Adrenal gland (tissue), 12 donors: ENCODE measurements around the gene BRSK1. TPM values are rescaled to one million over a fixed set of nuclear protein-coding genes. Genes with fewer than 3 reads are reported as not detected.

Source experiments
- DNase-seq, 7 donors: peaks; one replicate each; pipeline ENCODE4 v3.0.0-alpha.2; 2019 to 2020
- H3K27ac ChIP-seq, 5 donors: fragments of 200-600 bp; sonication (generic) in 4 of 5; 1 replicate in 3 of 5; 2 replicates in 2 of 5; pipeline versions ENCODE4 v1.5.1 to v1.8.0; 2016 to 2020; ENCODE audit warnings: mild to moderate bottlenecking in 1 of 5
- H3K27me3 ChIP-seq: fragments of 200-600 bp; 2 replicates; pipeline ENCODE4 v1.8.0; 2021
- H3K36me3 ChIP-seq, 2 donors: fragments of 200-600 bp; replicated peaks in 1 of 2; 1 replicate in 1 of 2; 2 replicates in 1 of 2; pipeline versions ENCODE4 v1.5.1 to v1.8.0; 2018 to 2022
- H3K4me1 ChIP-seq, 2 donors: fragments of 200-600 bp; replicated peaks in 1 of 2; 1 replicate in 1 of 2; 2 replicates in 1 of 2; pipeline versions ENCODE4 v1.5.1 to v1.8.0; 2018 to 2021
- H3K4me3 ChIP-seq, 4 donors: fragments of 200-600 bp; sonication (generic) in 3 of 4; one replicate each; pipeline ENCODE4 v1.5.1; 2016 to 2018
- H3K9me3 ChIP-seq, 3 donors: fragments of 200-600 bp; sonication (generic) in 1 of 3; replicated peaks in 1 of 3; 1 replicate in 2 of 3; 2 replicates in 1 of 3; pipeline versions ENCODE4 v1.5.1 to v1.8.0; 2016 to 2021
- POLR2A ChIP-seq, 2 donors: fragments of 450-650 bp; IDR thresholded peaks; one replicate each; pipeline ENCODE4 v1.6.1; 2017; ENCODE audit warnings: antibody characterized with exemption in 2 of 2, mild to moderate bottlenecking in 2 of 2, moderate library complexity in 1 of 2
- WGBS, 4 donors: extraction: QIAGEN DNeasy Blood & Tissue Kit in 2 of 4; methylation state at CpG; one replicate each; pipeline versions ENCODE4 v1.1.5 to v1.1.7; 2013 to 2017; 5-methylcytosine and 5-hydroxymethylcytosine counted together
- intact Hi-C, 2 donors: fragments of 100-400 bp; cut with DNase I; formaldehyde crosslinking; loops; one replicate each; pipeline versions ENCODE4 v1.14.1 to v1.15.0; 2022 to 2023
- polyA plus RNA-seq, 3 donors: library from polyadenylated mRNA; stranded (reverse); fragments of 200-250 nt in 2 of 3; fragments of 350-450 nt in 1 of 3; fragmentation: Illumina TruSeq in 1 of 3; extraction: RNeasy Lipid Tissue Mini Kit (QIAGEN cat#74804) in 1 of 3; gene quantifications; one replicate each; pipeline ENCODE4 v1.2.3, GENCODE V29; 2013 to 2014
- total RNA-seq, 9 donors: library from RNA; depleted of rRNA in 4 of 9; stranded (reverse); fragments of >200 nt in 4 of 9; fragments of 120-200 nt in 1 of 9; fragmentation: NEBNext Ultra II Directional in 1 of 9; extraction: Animal tissue kit (Norgen Biotek cat#: 25700) in 1 of 9; gene quantifications; one replicate each; pipeline versions ENCODE4 v1.1.0 to v1.2.4, GENCODE V29; 2013 to 2023
- TF ChIP-seq, protein P1 (sequence below), 6 experiments: fragments of 450-650 bp in 4 of 6; fragments of 200-600 bp in 2 of 6; sonication (generic) in 1 of 6; IDR thresholded peaks; 1 replicate in 5 of 6; 2 replicates in 1 of 6; pipeline versions ENCODE4 v1.5.1 to v1.8.0; 2016 to 2021; ENCODE audit warnings: antibody characterized with exemption in 6 of 6, mild to moderate bottlenecking in 2 of 6, moderate library complexity in 1 of 6
- donor health status: healthy with polysubstance abuse.
- donor health status: Bipolar disorder and iron deficiency.
- donor health status: DM: yes; HTN: yes; CAD: no.
- donor health status: DM: no; HTN: no; CAD: no.
- donor health status: DM: no; HTN: no; CAD: no.
- donor health status: DM: yes; HTN: yes; CAD: no.

Gene BRSK1
- total and polyA plus RNA-seq, 12 donors: 2.0 to 64.3 (median 13.6) TPM

DNA sequence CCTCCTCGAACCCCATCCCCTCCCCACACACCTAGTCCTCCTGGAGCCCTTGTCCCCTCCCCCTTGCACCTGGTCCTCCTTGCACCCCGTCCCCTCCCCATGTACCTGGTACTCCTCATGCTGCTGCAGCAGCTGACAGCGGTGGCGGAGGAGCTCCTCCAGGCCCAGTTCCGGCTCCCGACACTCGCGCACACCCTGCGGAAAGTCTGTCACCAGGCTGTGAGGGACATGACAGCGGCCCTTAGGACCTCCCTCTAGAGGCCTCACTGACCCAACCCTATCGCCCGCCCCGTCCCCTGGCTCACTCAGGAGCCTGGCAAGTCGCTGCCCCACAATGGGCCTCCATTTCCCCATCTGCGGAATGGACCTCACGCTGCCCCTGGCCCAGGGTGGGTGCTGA lies 18.6 kb upstream of the BRSK1 start:
- no peak for TF ChIP-seq POLR2A (IDR thresholded peaks at IDR 0.05)
- TF ChIP-seq, protein P1, sequence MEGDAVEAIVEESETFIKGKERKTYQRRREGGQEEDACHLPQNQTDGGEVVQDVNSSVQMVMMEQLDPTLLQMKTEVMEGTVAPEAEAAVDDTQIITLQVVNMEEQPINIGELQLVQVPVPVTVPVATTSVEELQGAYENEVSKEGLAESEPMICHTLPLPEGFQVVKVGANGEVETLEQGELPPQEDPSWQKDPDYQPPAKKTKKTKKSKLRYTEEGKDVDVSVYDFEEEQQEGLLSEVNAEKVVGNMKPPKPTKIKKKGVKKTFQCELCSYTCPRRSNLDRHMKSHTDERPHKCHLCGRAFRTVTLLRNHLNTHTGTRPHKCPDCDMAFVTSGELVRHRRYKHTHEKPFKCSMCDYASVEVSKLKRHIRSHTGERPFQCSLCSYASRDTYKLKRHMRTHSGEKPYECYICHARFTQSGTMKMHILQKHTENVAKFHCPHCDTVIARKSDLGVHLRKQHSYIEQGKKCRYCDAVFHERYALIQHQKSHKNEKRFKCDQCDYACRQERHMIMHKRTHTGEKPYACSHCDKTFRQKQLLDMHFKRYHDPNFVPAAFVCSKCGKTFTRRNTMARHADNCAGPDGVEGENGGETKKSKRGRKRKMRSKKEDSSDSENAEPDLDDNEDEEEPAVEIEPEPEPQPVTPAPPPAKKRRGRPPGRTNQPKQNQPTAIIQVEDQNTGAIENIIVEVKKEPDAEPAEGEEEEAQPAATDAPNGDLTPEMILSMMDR (IDR thresholded peaks at IDR 0.05): no peak
- H3K9me3 ChIP-seq: no peaks in the 10 kb centered on the region
- H3K36me3 ChIP-seq: no peaks in the 10 kb centered on the region
- no peak overlapping the region for H3K4me3 ChIP-seq
- H3K4me1 ChIP-seq: peaks cover 0 to 1% of the 10 kb centered on the region in 2 donors
- no peak overlapping the region for H3K27ac ChIP-seq
- WGBS, 4 donors: 89 to 95% (median 92%) methylated on average over 9 to 16 of the region's 16 CpGs
- no peaks in the 10 kb centered on the region for H3K27me3 ChIP-seq
- DNase-seq: no peak
- intact Hi-C loops: no loop called here

DNA sequence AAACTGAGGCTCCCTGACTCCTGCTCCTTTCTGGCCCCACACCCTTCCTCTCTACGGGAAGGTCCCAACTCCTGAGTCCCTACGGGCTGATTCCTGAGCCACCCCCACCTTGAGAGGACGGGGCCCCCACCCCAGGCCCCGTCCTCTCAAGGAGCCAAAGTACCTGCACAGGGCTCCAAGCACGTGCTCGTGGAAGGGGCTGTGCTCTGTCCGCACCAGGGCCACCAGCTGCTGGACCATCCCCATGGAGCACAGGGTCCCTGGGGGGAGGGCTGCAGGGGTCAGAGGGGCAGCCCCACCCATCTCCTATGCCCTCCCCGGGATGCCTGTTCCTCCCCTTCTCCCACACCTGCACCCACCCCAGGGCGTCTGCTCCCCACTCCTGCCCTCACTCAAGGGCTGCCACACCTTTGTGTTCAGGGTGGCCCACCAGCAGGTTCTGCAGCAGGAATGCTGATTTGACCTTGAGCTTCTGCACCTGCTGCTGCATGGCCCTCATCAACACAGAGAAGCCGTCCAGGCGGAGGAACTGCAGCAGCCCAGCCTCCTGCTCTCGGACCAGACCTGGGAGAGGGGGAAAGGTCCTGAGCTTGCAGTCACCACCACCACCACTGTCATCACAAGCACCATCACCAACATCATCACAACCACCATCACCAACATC lies 17.9 kb upstream of the BRSK1 start:
- WGBS, 4 donors: 95 to 97% (median 96%) methylated on average over 3 to 12 of the region's 12 CpGs
- no peak for TF ChIP-seq POLR2A (IDR thresholded peaks at IDR 0.05)
- TF ChIP-seq, protein P1 (IDR thresholded peaks at IDR 0.05): no peak
- no peak overlapping the region for H3K4me3 ChIP-seq
- H3K27me3 ChIP-seq: no peaks in the 10 kb centered on the region
- DNase-seq: no peak
- H3K27ac ChIP-seq: no peak overlapping the region
- intact Hi-C loops: no loop called here
- H3K9me3 ChIP-seq: no peaks in the 10 kb centered on the region
- no peaks in the 10 kb centered on the region for H3K36me3 ChIP-seq
- H3K4me1 ChIP-seq: no peaks in the 10 kb centered on the region

DNA sequence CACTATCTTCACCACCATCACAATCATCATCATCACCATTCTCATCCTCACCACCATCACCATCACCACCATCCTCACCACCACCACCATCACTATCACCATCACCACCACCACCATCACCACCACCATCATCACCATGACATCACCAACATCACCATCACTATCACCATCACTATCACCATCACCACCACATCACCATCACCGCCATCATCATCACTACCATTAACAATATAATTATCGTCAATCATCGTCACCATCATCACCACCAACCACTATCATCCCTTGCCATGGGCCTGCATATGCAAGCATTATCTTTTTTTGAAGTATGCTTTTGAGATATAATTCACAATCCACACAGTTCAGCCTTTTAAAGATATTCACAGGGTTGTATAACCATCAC lies 17.4 kb upstream of the BRSK1 start:
- intact Hi-C loops: no loop called here
- TF ChIP-seq, protein P1 (IDR thresholded peaks at IDR 0.05): no peak
- no peak for TF ChIP-seq POLR2A (IDR thresholded peaks at IDR 0.05)
- no peak for DNase-seq
- Histone ChIP-seq H3K4me3 (no peak overlapping the region), H3K27me3 (no peaks in the 10 kb centered on the region), H3K4me1 (no peaks in the 10 kb centered on the region), H3K9me3 (no peaks in the 10 kb centered on the region), H3K36me3 (no peaks in the 10 kb centered on the region), H3K27ac (no peak overlapping the region)
- 97 to 98% (median 98%) methylated on average over 3 of the region's 3 CpGs for WGBS, 4 donors

DNA sequence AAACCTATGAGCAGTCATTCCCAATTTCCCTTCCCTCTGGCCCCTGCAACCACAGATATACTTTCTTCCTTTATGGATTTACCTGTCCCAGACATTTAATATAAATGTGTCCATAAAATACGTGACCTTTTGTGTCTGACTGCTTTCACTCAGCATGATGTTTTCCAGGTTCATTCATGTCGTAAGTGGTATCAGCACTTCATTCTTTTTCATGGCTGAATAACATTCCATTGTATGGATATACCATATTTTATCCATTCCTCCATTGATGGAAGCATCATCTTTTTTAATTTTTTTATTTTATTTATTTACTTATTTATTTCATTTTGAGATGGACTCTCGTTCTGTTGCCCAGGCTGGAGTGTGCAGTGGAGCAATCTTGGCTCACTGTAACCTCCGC lies 17.0 kb upstream of the BRSK1 start:
- Histone ChIP-seq H3K4me1 (no peaks in the 10 kb centered on the region), H3K36me3 (peaks cover 0 to 3% of the 10 kb centered on the region in 2 donors), H3K27ac (no peak overlapping the region), H3K9me3 (no peaks in the 10 kb centered on the region), H3K4me3 (no peak overlapping the region), H3K27me3 (no peaks in the 10 kb centered on the region)
- no peak for TF ChIP-seq POLR2A (IDR thresholded peaks at IDR 0.05)
- no peak for DNase-seq
- intact Hi-C loops: no loop called here
- WGBS, 4 donors: 95 to 98% (median 96%) methylated on average over 4 of the region's 4 CpGs

DNA sequence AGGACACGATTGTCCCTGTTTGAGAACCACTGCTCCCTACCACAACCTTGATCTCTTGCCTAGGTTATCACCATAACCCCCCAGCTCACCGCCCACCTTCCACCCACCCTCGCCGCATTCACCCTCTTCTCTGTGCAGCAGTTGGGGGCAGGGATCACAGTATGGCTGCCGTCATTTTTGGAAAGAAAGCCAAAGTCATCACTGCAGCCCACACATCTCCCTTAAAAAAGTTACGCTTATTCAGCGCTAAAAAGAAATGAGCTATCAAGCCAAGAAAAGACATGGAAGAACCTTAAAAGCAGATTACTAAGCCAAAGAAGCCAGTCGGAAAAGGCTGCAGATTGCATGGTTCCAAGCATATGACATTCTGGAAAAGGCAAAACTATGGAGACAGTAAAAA lies 14.5 kb upstream of the BRSK1 start:
- Histone ChIP-seq H3K36me3 (peaks cover 0 to 19% of the 10 kb centered on the region in 2 donors), H3K27me3 (no peaks in the 10 kb centered on the region), H3K4me1 (no peaks in the 10 kb centered on the region), H3K4me3 (no peak overlapping the region), H3K27ac (no peak overlapping the region), H3K9me3 (no peaks in the 10 kb centered on the region)
- intact Hi-C loops: no loop called here
- TF ChIP-seq, protein P1 (IDR thresholded peaks at IDR 0.05): no peak
- no peak for TF ChIP-seq POLR2A (IDR thresholded peaks at IDR 0.05)
- no peak for DNase-seq
- WGBS, 4 donors: 79 to 87% (median 87%) methylated on average over 8 of the region's 8 CpGs
